Measurements from ENCODE around the gene TARS3.
"Not testable (repeated sequence)": the region's sequence is repeated elsewhere in the genome, so short reads cannot be mapped to it uniquely, and the experiment has no call there.

TARS3 gene

DNA sequence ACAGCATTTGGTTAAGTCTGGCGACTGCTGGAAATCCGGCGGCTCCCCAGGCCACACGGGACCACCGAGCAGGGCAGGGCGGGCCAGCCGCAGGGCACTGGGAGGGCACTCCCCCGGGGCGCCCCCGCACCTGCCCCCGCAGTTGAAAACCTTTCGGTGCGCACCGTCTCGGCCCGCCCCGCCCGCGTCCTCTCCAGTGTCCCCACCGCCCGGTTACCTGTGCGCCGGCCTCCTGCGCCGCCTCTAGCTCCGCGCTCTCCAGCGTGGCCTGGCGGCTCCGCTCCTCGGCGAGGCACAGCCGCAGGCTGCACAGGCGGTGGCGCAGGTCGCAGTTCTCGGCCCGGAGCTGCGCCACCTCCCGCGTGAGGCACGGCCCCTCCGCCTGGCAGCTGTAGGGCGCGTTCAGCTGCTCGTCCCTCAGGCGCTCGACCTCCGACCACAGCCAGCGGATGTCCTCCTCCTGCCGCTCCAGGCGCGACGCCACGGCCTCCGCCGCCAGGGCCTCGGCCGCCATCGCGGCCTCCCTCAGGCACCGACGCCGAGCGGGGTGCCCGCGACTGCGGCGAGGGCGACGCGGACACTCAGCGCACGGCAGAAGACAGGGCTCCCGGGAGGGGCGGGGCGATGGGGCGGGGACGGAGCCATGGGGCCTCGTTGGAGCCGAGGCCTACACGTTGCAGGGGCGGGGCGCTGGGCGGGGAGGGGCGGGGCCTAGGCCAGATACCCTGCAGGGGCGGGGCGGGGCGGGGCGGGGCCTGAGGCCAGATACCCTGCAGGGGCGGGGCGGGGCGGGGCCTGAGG is at the start of gene TARS3:
Gene TARS3, minus strand, starts transcription at position 600 of the 801 bp plus-strand sequence. Its CDS starts 86 bp downstream, at position 514.
- FAIRE-seq: no peak

DNA sequence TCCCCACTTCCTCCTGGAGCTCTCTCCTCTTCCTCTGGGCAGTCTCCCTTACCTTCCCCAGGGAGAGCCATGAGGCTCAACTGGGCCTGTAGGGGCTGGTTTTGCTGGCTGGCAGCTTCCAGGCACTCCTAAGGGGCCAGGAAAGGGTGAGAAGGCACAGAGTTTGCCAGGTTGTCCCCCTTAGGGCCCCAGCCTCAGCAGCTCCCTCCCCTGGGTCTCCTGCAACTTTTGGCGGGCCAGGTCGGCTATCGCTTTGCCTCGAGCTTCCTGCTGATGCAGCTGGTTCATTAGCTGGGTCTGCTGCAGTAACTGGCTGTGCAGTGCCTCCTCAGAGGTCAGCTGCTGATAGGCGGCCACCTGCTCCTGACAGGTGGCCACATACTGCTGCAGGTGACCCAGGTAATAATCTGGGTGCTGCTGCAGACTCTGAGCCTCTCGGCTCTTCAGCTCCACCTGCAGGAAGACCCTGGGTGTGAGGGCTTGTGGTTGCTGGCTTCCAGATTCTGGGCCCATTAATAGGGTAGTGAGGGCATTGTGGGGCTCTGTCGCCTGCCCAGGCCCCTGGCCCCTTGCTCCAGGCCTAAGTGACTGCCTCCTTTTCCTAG is 49.3 kb upstream of the TARS3 start:
- FAIRE-seq: no peak

DNA sequence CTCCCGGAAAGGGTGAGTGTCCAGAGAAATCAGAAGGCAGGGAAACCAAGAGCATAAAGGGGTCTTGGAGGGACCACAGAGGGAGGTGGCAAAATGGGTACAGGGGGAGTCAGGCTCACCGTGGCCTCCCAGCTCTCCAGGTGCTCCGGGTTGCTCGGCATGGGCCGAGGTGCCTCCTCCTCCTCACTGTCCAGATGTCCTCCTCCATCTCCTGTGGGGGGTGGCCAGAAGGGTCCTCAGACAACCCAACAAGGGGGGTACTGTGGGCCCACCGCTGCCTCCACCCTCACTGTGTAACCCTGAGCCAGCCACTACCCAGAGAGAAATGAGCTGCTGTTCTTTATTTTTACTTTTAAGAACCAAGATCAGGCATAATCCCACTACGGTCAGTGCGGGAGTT is 48.6 kb upstream of the TARS3 start:
- no peak for FAIRE-seq

DNA sequence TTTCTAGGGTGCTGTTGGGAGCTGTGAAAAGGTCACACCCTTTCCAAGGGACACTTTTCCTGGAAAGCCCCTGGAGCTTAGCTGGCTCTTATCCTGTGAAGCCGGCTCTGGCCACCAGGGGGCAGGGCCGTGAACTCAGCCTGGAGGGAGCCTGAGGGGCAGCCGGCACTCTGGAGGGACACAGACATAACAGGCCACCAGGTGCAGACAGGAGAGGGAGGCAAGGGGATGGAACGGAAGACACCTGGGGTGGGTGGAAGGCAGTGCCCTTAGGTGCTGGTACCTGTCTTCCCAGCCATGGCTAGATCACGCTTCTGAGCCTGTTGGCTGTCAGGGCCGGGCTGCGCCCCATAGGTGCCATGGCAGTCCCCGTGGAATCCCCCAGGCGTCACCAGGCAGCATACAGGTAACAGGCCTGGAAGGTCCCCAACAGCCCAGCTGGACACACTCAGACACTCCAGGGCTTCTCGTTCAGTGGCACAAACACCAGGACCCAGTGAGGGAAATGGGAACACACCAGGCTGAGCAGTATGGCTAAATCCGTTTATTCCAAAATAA is 42.9 kb upstream of the TARS3 start:
- not testable (repeated sequence) for FAIRE-seq

DNA sequence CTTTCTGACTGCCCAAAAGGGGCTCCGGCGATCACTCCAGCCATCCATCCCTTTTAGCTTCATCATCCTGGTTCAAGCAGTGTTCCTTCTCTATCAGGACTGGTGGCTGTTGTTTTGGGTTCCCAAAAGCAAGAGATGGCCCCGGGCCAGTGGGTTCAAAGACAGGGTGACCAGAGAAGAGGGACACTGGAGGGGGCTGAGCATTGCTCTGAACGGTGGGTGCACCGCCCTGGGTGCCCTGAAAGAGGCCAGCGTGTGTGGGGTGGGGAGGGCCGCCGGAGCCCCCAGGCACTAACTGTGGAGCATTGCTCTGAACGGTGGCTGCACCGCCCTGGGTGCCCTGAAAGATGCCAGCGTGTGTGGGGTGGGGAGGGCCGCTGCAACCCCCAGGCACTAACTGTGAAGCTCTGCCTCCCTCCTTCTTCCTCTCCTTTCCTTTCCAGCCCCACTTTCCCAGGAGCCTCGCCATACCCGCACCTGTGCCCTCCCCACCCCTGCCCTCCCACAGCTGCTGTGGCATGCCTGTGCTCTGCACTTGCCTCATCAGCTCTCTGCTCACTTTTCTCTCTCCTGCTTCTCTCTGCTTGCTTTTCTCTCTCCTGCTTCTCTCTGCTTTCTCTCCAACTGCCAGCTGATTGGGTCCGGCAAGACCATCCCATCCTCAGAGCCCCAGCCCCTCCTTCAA is 41.6 kb upstream of the TARS3 start:
- no peak for FAIRE-seq

DNA sequence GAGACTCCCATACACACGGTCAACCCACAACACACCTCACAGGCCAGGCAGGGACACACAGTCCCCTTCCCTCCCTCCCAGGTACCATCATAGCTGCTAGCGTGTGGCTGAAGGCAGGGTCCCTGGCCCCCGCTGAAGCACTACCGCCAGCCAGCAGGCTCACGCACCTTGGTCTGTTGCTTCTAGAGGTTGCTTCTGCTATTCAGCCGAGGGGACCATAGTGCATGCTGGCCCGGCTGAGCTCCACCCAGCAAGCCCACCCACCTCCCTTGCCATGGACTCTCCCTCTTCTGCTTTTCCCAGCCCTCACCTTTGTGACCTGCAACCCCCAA is 41.0 kb upstream of the TARS3 start:
- not testable (repeated sequence) for FAIRE-seq

DNA sequence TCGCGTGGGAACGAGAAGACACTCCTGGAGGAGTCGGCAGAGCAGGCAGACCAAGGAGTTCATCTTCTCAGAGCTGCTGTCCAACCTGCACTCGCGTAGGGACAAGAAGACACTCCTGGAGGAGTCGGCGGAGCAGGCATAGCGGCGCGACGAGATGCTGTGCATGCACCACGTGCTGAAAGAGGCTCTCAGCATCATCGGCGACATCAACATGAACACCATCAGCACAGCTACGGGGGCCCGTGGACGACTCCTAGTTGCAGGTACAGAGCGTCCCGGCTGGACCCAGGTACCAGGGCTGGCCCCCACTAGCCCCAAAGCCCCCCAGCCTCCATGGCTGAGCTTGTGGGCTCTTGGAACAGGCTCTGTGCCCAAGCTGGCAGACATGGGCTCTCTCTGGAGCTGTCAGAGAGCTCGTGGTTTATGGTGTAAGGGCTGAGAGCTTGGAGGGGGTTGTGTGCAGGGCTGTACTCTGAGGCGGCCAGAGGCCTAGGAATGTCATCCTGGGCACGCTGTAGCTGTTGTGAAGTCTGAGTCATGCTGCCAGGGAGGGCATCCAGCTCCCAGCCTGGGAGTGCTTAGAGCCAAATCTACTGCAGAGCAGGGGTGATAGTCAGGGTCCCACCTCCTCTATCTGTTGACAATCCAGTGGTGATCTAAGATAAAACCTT is 40.5 kb upstream of the TARS3 start:
- FAIRE-seq: not testable (repeated sequence)

DNA sequence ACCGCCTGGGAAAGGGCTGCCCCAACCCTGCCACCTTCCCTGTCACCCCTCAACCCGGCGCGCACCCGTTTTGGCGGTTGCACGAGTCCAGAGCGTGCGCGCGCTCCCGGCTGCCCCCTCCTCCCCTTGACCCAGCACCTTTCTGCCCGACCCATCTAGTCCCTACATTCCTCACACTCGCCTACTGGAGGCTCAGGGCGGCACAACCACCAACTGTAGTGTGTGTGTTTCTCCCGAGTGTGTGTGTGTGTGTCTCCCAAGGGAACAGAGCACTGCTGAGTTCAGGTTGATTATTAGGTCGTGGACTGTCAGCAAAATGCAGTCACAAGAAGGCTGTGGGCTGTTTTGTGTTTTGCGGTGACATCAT is 22.4 kb upstream of the TARS3 start:
- not testable (repeated sequence) for FAIRE-seq

DNA sequence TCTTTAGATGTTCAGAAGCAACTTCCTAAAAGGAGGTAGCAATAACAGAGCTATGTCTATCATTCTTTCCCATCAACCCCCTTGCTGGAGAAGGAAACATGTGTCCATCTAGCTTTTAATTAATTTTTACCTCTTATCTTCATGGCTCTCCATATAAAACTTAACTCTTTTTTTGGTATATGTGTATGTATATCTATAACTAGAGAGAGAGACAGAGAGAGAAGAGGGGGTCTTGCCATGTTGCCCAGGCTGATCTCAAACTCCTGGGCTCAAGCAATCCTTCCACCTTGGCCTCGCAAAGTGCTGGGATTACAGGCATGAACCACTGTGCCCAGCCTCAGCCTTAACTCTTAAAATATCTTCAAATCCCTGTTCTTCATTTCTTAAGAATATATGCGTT is 10.6 kb upstream of the TARS3 start:
- FAIRE-seq: not testable (repeated sequence)

DNA sequence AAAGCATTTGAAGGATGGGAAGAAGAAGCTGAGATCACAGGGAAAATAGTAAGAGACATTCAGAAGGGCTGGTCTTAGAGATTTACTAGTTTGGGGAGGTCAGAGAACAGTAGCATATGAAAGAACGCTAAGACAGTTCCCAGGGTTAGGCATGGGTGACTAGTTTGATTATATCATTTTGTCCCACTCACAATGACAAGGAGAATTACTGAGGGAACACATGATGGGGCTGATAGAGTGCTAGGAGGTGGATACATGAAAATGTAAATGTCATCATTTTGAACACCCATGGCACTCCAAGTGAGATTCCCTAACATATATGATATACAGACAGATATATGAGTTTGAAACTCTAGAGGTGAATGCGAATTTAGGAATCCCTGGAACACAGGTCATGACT is 9.3 kb upstream of the TARS3 start:
- no peak for FAIRE-seq

DNA sequence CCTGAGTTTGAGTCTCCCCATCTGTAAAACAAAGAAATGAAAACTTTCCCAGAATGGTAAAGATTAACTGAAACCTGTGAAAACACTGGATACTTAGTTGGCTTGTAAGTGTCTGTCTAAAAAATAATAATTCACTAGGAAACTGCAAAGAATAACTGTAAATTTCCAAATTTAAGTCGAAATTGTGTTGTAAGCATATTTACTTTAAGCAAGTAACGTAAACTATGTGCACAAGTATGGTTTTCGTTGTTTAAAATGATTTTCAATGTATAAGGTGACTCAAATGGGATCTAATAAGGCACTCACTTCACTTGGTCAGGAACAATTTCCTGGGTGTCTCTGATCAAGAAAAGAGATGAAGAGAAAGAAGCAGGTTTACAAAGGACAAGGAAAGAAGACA is 8.5 kb upstream of the TARS3 start:
- FAIRE-seq: no peak

DNA sequence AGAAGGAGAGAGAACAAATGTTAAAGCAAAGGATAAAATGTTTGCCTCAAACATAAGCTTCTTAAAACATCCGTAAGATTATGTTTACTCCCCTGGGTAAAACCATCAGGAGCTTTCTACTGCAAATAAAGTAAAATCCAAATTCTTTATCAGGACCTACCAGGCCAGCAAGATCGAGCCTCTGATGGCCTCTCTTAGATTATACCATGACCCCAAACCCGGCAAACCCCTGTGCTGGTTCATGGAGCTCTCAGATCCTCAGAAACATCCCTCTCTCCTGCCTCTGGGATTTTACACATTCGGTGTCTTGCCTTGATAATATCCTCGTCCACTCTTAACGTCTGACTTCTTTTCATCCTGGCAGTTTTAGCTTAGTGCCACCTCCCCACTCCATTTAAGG is 7.5 kb upstream of the TARS3 start:
- no peak for FAIRE-seq

DNA sequence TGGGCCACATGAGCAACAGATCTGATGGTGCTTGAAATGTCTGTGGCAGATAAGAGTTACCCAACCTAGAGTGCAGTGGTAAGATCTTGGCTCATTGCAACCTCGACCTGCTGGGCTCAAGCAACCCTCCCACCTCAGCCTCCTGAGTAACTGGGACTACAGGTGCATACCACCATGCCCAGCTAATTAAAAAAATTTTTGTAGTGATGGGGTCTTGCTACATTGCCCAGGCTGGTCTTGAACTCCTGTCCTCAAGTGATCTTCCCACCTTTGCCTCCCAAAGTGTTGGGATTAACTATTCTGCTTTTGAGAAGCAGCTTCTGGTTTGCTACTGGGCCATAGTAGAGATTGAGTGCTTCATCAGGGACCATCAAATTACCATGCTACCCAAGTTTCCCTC is 2.9 kb upstream of the TARS3 start:
- no peak for FAIRE-seq

DNA sequence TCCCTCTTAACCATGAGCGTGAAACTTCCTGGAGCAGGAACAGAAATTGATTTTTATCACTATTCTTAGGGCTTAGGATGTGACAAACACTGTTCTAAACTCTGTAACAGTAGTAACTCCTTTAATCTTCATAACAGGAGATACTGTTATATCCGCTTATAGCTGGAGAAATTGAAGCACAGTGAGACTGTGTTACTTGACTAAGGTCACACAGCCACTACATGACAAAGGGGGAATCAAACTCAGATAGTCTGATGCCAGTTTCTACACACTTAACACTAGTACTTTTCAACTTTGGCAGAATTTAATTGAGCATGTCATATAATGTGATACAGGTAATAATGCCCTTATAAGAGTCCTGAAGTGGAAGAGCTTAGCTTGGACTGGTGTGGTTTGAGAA is 800 bp upstream of the TARS3 start:
- no peak for FAIRE-seq

DNA sequence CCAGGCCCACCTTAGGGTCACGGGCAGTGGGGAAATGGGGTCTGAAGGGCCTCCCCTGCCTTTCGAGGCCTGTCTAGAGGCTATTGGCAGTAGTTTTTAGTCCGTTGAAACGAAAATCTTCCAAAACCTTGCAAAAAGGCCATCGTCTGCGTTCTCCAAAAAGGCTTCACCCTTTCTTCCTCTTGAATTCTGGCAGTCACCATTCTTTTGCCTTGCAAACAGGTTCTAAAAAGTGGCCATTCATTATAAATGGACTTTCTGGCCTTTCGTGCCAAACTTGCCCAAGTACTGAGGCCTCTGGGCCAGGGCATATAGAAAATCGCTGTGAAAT is 367 bp upstream of the TARS3 start:
- no peak for FAIRE-seq

DNA sequence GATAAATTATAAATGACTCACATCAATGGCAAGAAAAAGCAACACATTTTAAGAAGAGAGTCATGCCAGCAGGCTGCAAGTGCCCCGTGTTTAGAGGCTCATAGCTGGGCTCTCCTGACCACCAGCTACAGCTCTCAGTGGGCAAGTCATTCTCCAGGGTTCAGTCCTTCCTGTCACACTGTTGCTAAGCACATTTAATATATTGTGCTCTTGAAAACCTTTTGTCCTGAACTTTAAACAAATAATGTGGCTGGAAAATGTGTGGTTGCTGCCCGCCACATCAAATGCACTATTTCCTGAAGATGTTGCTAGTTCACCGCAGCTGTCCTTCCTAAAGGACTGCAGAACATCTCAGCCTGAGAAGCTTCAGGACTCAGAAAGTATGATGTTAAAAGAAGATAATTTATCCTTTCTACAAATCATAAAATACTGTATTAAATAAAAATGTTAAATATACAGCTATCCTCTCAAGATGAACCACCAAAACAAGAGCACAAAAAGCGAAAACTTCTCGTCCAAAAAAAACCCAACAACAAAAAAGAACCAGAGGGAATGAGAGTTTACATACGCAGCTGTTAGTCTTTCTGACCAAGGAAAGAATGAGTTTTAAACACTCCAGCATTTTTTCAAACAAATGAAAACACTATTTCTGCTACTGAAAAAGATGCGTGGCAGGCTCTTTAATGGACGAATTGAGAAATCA is 951 bp downstream of the TARS3 start:
- no peak for FAIRE-seq

DNA sequence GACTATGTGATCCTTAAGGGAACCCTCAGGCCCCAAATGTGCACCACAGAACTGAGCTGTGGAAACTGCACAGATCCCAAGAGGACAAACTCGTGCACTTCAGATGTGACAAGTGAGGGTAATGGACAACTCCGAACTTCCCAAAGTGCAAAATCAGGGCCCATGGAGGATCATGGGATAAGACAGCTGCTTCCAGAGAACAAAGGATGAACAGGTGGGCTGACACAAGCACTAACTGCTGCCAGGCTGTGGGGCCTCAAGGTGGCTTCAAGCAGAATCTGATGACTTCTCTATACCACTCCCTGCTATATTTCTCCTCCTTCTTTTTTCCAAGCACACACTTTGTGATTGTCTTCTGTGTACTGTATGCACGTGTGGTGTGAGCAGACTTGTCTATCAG is 5.4 kb downstream of the TARS3 start:
- FAIRE-seq: no peak

DNA sequence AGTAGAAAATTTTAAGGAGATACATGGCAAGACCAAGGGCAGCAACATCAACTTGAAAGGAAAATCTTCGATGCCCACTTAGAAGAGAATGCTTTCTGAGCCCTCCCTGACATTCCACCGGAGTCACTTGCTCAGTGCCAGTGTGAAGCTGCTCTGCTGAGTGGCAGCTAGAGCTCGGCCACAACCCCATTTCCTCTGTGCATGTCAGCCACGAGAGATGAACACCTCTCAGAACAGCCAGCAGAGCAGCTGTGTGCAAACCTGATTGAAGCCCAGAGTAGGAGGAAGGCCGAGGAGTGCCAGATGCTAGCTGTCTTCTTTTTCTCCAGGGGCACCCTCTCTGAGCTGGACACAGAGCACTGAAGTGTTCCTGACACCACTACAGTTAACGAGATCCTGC is 12.2 kb downstream of the TARS3 start:
- no peak for FAIRE-seq

DNA sequence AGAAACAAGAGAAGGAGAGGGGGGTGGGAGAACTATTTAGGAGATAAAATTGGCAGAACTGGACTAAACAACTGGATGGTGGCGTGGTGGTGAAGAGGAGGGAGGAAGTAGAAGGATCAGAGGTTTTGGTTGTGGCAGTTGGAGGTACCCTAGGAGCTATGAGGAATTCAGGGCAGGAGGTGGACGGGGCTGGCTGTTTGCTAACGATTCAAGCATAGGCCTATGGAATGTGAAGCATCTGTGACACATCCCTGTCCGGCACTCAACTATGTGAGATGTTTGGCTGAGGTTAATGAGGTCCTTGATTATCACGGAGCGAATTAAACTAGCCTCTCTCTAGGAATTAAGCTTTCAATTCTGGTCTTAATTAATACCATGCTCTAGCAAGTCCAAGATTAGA is 13.5 kb downstream of the TARS3 start:
- FAIRE-seq: no peak

DNA sequence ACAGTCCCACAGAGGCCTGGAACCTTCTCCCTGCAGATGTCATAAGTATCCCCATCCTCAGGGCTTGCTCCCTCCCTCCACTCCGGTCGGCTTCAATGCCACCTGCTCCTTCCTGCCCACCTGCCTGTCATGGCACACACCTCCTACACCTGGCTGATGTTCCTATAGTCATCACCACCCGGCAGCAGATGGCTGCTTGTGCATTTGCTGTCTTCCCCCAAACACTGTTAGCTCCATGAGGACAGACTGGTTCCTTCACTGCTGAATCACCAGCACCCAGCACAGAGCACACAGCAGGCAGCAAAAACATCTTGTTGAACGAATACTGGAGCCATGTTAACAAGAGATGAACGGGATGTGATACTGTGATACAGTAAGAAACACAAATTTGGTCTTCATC is 14.8 kb downstream of the TARS3 start:
- FAIRE-seq: no peak

DNA sequence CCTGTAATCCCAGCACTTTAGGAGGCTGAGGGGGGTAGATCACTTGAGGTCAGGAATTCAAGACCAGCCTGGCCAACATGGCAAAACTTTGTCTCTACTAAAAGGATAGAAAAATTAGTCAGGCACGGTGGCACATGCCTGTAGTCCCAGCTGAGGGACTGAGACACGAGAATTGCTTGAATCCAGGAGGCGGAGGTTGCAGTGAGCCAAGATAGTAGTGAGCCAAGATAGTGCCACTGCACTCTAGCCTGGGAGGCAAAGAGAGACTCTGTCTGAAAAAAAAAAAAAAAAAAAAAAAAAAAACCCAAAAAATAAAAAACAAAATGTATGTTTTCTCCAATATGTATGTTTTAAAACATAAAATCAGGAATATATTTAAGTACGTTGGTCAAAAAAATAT is 16.3 kb downstream of the TARS3 start:
- no peak for FAIRE-seq

DNA sequence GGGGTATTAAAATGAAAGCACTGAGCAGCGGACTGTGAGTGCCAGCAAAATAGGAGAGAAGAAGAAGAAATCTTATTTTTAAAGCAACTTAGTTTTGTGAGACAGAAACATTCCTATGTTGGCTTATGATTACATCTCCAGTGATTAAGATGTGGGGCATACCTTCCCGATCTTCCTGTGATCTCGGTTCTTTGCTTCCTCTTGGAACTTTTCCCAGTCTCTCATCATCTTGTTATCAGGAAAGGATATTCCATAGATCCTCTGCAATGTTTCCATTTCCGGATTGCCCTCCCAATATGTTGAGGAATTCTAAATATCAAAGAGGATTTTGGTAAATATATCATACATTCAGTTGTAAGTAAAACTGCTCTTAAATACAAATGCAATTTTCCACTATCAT is 22.2 kb downstream of the TARS3 start:
- no peak for FAIRE-seq

DNA sequence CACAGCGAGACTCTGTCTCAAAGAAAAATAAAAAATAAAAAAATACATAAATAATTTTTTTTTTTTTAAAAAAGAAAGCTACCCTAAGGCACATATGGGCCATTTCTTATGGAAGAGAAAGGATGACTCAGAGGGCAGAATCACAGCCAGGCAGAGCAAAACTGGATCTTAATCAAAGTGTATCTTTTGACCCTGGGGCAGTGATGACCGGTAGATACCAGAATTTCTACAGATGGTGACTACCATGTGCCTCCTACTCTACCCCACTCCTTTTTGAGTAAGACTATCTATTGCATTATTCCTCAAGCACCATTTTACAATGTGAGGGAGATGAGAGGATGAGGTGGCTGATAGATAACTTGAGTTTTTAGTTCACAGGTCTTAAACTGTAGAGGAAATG is 26.0 kb downstream of the TARS3 start:
- no peak for FAIRE-seq
